BE2C (cell line): ENCODE measurements around the gene MYH7.

Experiments used
- DNase-seq: peaks from one replicate; pipeline ENCODE4 v3.0.0-alpha.2; 2020
- H3K27me3 ChIP-seq: fragments of 250-450 bp; sonication (Bioruptor Pico); 2 replicates; pipeline ENCODE4 v1.5.1; 2020; ENCODE audit warnings: mild to moderate bottlenecking
- H3K36me3 ChIP-seq: fragments of 250-450 bp; sonication (Bioruptor Pico); 2 replicates; pipeline ENCODE4 v1.5.1; 2020; ENCODE audit warnings: mild to moderate bottlenecking
- H3K4me1 ChIP-seq: fragments of 250-450 bp; sonication (Bioruptor Pico); 2 replicates; pipeline ENCODE4 v1.5.1; 2020
- H3K4me3 ChIP-seq: 2 replicates; pipeline ENCODE4 v1.5.1; 2011; ENCODE audit warnings: low read depth, low read length
- H3K9me3 ChIP-seq: fragments of 250-450 bp; sonication (Bioruptor Pico); 2 replicates; pipeline ENCODE4 v1.5.1; 2020
- TF ChIP-seq, protein P1 (sequence below): IDR thresholded peaks from 2 replicates; pipeline ENCODE4 v1.5.1; 2012; ENCODE audit warnings: mild to moderate bottlenecking, low read depth, low read length

MYH7 gene

DNA sequence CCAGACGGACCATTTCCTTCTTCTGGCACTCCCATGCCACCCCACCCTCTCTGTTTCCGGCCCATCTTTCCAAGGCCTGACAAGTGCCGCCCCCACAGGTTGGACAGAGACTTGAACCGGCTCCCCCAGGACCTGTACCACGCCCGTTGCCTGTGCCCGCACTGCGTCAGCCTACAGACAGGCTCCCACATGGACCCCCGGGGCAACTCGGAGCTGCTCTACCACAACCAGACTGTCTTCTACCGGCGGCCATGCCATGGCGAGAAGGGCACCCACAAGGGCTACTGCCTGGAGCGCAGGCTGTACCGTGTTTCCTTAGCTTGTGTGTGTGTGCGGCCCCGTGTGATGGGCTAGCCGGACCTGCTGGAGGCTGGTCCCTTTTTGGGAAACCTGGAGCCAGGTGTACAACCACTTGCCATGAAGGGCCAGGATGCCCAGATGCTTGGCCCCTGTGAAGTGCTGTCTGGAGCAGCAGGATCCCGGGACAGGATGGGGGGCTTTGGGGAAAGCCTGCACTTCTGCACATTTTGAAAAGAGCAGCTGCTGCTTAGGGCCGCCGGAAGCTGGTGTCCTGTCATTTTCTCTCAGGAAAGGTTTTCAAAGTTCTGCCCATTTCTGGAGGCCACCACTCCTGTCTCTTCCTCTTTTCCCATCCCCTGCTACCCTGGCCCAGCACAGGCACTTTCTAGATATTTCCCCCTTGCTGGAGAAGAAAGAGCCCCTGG lies 59.8 kb downstream of the MYH7 start:
- Histone ChIP-seq H3K36me3 (no peaks in the 10 kb centered on the region), H3K27me3 (no peaks in the 10 kb centered on the region; the same call in 1 of the 2 replicates), H3K9me3 (no peaks in the 10 kb centered on the region), H3K4me1 (no peaks in the 10 kb centered on the region), H3K4me3 (no peak overlapping the region)
- no peak for DNase-seq
- TF ChIP-seq, protein P1, sequence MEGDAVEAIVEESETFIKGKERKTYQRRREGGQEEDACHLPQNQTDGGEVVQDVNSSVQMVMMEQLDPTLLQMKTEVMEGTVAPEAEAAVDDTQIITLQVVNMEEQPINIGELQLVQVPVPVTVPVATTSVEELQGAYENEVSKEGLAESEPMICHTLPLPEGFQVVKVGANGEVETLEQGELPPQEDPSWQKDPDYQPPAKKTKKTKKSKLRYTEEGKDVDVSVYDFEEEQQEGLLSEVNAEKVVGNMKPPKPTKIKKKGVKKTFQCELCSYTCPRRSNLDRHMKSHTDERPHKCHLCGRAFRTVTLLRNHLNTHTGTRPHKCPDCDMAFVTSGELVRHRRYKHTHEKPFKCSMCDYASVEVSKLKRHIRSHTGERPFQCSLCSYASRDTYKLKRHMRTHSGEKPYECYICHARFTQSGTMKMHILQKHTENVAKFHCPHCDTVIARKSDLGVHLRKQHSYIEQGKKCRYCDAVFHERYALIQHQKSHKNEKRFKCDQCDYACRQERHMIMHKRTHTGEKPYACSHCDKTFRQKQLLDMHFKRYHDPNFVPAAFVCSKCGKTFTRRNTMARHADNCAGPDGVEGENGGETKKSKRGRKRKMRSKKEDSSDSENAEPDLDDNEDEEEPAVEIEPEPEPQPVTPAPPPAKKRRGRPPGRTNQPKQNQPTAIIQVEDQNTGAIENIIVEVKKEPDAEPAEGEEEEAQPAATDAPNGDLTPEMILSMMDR: no peak

DNA sequence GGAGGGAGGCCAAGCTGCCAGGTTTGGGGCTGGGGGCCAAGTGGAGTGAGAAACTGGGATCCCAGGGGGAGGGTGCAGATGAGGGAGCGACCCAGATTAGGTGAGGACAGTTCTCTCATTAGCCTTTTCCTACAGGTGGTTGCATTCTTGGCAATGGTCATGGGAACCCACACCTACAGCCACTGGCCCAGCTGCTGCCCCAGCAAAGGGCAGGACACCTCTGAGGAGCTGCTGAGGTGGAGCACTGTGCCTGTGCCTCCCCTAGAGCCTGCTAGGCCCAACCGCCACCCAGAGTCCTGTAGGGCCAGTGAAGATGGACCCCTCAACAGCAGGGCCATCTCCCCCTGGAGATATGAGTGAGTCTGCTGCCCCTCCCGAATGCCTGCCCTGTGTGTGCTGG lies 62.4 kb downstream of the MYH7 start:
- H3K4me1 ChIP-seq: no peaks in the 10 kb centered on the region
- no peaks in the 10 kb centered on the region for H3K36me3 ChIP-seq
- DNase-seq: no peak
- TF ChIP-seq, protein P1: no peak
- no peaks in the 10 kb centered on the region; the same call in 1 of the 2 replicates for H3K27me3 ChIP-seq
- H3K9me3 ChIP-seq: no peaks in the 10 kb centered on the region
- H3K4me3 ChIP-seq: no peak overlapping the region

DNA sequence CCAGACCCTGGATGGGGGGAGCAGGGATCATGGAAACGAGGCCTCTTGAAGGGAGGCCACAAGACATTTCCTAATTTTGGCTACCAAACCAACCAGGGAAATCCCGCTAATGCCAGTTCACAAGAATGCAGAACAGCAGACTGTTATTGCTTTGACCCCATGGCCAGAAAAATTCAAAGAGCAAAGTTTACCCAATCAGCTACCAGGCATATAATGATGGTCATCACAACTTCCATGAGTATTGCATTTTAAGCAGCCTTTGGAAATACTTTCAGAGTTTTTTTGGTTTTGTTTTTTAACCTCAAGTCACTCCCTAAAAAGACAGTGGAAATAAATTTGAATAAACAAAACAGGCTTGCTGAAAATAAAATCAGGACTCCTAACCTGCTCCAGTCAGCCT lies 63.0 kb downstream of the MYH7 start, which contains the start of gene IL25:
TSS of gene IL25 (plus strand) at position 301 of the 400 bp plus-strand sequence.
- Histone ChIP-seq H3K4me1 (no peaks in the 10 kb centered on the region), H3K27me3 (no peaks in the 10 kb centered on the region; the same call in 1 of the 2 replicates), H3K4me3 (no peak within 1 kb of the TSS), H3K36me3 (no peaks in the 10 kb centered on the region), H3K9me3 (no peaks in the 10 kb centered on the region)
- no peak for DNase-seq
- TF ChIP-seq, protein P1: no peak

DNA sequence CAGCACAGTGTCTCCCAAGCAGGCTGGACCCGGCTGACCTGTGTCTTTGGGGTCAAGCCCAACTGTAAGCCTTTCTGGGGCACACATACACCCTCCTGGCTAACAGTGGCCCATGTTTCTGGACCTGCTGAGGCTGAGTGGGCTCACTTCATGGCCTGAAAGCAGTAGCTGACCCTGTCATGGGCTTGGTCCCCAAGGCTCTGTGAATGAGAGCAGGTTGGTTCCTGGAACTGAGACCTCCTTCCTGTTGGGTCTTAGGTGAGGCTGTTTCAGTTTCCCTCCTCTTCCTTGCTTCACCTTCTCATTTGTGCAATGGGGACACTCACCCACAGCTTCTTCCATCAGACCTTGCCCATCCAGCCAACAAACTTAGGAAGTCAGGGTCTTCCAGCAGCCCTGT lies 63.6 kb downstream of the MYH7 start:
- no peaks in the 10 kb centered on the region for H3K9me3 ChIP-seq
- TF ChIP-seq, protein P1: no peak
- no peak for DNase-seq
- H3K4me1 ChIP-seq: no peaks in the 10 kb centered on the region
- H3K27me3 ChIP-seq: no peaks in the 10 kb centered on the region; the same call in 1 of the 2 replicates
- no peak overlapping the region for H3K4me3 ChIP-seq
- no peaks in the 10 kb centered on the region for H3K36me3 ChIP-seq

DNA sequence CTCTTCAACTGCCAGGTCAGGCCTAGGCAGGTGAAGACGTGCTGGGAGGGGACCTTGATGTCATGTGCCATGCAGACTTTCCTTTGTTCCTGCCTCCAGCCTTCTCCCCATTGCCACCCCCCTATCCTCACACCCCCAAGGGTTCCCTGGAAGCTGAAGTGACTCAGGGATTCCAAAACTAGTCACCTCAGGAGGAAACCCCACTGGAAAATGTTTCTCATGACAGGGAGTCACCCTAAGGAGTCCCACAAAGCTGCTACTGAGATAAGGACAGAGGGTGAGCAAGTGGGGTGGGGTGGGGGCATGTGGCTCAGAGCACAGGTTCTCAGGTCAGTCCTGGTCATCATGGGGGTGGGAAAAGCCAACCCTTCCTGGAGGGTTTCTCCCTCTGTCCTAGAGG lies 65.2 kb downstream of the MYH7 start:
- H3K36me3 ChIP-seq: no peaks in the 10 kb centered on the region
- no peaks in the 10 kb centered on the region; the same call in 1 of the 2 replicates for H3K27me3 ChIP-seq
- TF ChIP-seq, protein P1: no peak
- H3K4me1 ChIP-seq: no peaks in the 10 kb centered on the region
- no peak for DNase-seq
- no peaks in the 10 kb centered on the region for H3K9me3 ChIP-seq
- no peak overlapping the region for H3K4me3 ChIP-seq

DNA sequence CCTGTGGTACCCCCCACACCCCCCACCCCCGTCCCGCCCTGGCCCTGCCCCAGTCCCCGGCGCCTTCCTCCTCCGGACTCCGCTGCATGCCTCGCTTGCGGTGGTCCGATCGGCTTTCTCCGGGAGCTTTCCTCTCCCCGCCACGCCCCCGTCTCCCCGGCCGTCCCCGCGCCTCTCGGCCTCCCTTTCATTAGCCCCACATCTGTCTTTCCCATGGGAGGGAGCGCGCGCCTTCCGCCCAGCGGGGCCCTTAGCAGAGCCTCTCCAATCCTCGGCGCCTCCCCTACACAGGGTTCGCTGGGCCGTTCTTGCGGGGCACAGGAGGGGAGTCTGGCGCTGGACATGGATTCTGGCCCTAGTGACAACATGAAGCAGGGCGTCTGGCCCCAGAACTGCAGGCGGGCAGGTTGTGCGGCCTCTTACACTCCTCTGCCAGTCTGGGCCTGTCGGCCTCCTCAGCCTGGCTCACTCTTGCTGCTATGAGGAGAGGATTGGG lies 69.0 kb downstream of the MYH7 start:
- H3K4me3 ChIP-seq: no peak overlapping the region

More for the DNA sequence above, 69.0 kb downstream of the MYH7 start:
- Histone ChIP-seq H3K27me3 (no peaks in the 10 kb centered on the region), H3K36me3 (no peaks in the 10 kb centered on the region), H3K4me1 (no peaks in the 10 kb centered on the region), H3K9me3 (no peaks in the 10 kb centered on the region)
- TF ChIP-seq, protein P1: no peak
- DNase-seq: no peak
